ENCODE results near the gene DUSP10.

DNA sequence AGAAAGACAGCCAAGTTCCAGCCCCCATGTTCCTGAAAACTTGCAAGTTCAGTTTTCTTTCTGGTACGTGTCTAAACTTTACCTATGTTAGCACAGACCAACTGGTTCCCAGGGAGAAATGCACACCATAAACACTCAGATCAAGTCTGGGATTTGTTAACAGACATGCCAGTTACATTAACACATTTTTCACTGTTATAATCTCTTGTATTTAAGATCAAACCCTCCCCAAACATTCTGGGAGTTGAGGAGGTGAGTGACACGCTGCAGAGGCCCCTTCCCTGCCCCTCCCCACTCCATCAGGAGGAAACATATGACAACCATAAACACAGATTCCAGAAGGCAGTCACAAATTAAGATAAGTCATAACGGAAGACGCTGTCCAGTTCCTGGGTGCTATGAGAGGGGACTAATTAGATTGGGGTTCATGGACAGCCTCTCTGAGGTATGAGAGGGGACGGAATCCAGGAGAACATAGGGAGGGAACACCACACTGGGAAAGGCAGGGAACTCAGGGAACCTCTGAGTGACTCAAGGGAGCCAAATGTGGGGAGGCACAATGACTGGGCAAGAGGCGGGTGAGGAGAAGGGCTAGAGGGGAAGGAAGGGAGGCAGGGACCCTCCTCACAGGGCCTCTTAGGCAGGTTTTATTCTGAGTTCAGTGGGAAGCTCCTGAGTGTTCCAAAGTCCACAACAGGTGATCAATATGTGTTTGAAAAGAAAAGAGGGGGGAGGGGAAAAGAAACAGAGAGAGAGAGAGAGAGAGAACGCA, 25.0 kb downstream of the DUSP10 start:
- TF ChIP-seq POLR2A (IDR thresholded peaks at IDR 0.05) (no peak), CTCF (IDR thresholded peaks at IDR 0.05) (no peak)

Measured in Peyer's patch (tissue), 4 donors.